Measurements from ENCODE around the gene MRPS31.

Gene MRPS31

GRCh38 chr13:40680659-40681323 lies 90.2 kb downstream of the MRPS31 start:
- DNase-seq (ENCODE audit: low read depth, low spot score), result peak; percentile 66
- no peak overlapping the region for H3K9ac ChIP-seq (ENCODE audit: insufficient read length, low read depth)
- no peaks in the 10 kb centered on the region for H3K36me3 ChIP-seq (ENCODE audit: insufficient read depth, insufficient read length, low read length)
- no peaks in the 10 kb centered on the region for H3K4me1 ChIP-seq (ENCODE audit: insufficient read depth, insufficient read length)
- H3K27me3 ChIP-seq (ENCODE audit: insufficient read depth, insufficient read length), result no peaks in the 10 kb centered on the region
- H3K4me3 ChIP-seq (ENCODE audit: insufficient read length, low read depth), result no peak overlapping the region
- H3K9me3 ChIP-seq (ENCODE audit: insufficient read depth, low read length), result no peaks in the 10 kb centered on the region
- TF ChIP-seq SUZ12 (IDR thresholded peaks at IDR 0.05; ENCODE audit: extremely low read depth, insufficient read depth, insufficient read length) (no peak), YY1 (IDR thresholded peaks at IDR 0.05; ENCODE audit: insufficient read depth, insufficient read length) (no peak), ZNF274 (IDR thresholded peaks at IDR 0.05; ENCODE audit: low read depth, low read length) (no peak)

GRCh38 chr13:40679480-40679985 lies 91.5 kb downstream of the MRPS31 start:
- Histone ChIP-seq H3K4me1 (ENCODE audit: insufficient read depth, insufficient read length) (no peaks in the 10 kb centered on the region), H3K27me3 (ENCODE audit: insufficient read depth, insufficient read length) (no peaks in the 10 kb centered on the region), H3K36me3 (ENCODE audit: insufficient read depth, insufficient read length, low read length) (no peaks in the 10 kb centered on the region), H3K9ac (ENCODE audit: insufficient read length, low read depth) (no peak overlapping the region), H3K4me3 (ENCODE audit: insufficient read length, low read depth) (no peak overlapping the region), H3K9me3 (ENCODE audit: insufficient read depth, low read length) (no peaks in the 10 kb centered on the region)
- TF ChIP-seq SUZ12 (IDR thresholded peaks at IDR 0.05; ENCODE audit: extremely low read depth, insufficient read depth, insufficient read length) (no peak), YY1 (IDR thresholded peaks at IDR 0.05; ENCODE audit: insufficient read depth, insufficient read length) (no peak)
- no peak for DNase-seq (ENCODE audit: low read depth, low spot score)

All from NT2/D1 (cell line).